Stimulated activated CD8-positive, alpha-beta memory T cell treated with anti-CD3 and anti-CD28 coated beads, Interleukin-15, amount 100 ng/mL, for 4 hours (primary cell): ENCODE measurements around the gene CA6.
"Not testable (repeated sequence)": the region's sequence is repeated elsewhere in the genome, so short reads cannot be mapped to it uniquely, and the experiment has no call there.

Experiments
- DNase-seq, 2 donors: peaks; one replicate each; pipeline ENCODE4 v3.0.0-alpha.2; 2020; ENCODE audit warnings: low read depth in 2 of 2

CA6 gene

GRCh38 chr1:8926707-8927694 lies 18.7 kb upstream of the CA6 start:
- DNase-seq, result no peak

DNA sequence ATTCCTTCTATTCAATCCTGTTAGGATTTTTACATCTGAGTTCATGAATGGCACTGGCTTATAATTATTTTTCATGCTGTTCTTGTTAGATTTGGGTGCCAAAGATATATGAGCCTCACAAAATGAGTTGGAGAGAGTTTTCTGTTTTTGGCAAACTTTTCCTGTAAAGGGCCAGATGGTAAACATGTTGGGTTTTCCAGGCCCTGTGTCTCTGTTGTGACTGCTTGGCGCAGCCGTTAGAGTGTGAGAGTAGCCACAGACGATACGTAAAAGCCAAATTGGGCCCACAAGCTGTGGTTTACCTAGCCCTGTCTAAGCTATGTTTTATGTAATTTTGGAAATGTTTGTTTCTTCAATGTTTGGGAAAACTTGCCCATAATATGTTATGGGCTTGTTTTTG lies 15.6 kb upstream of the CA6 start:
- DNase-seq, result no peak

DNA sequence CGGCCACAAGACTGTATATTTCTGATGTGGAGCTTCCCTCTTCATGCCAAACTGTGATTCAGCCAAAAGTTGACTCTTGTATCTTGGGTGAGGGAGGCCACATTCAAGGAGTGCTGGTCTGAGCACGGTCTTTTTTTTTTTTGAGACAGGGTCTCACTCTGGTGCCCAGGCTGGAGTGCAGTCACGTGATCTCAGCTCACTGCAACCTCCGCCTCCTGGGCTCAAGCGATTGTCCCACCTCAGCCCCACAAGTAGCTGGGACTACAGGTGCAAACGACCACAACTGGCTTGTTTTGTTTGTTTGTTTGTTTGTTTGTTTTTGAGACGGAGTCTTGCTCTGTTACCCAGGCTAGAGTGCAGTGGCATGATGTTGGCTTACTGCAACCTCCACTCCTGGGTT lies 8.6 kb upstream of the CA6 start:
- not testable (repeated sequence) for DNase-seq

GRCh38 chr1:8937701-8938100 lies 8.0 kb upstream of the CA6 start:
- DNase-seq, result no peak

DNA sequence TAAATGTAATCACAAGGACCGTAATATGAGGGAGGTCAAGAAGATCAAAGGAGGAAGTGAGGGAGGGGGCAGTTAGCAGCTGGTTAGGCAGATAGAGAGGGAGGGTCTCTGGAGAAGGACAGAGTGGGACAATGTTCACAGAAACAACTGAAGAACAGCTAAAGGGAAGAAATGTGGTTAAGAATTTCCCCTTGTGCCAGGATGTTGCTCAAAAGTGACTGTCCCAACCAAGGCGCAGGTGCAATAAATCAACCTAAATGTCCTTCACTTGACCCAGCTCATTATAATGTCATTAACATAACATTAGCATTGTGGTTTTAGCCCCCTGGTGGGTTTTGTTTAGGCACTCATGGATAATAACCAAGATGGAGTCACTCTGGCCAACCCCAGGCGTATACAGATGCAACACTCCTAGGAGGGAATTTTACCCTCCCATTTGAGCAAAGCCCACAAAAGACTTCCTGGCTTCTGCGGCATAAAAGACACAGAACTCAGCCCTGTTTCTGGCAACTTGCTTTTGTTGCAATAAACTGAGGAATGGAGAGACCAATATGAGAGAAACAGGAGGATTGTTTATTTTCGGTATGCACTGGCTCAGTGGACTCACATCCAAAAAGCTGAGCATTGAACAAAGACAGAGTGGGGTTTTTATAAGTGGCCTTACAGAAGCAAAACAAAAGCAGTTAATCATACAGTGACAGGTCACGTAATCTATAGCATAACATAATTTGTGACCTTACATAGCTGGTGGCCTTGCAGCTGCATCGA lies 7.3 kb upstream of the CA6 start:
- no peak for DNase-seq

DNA sequence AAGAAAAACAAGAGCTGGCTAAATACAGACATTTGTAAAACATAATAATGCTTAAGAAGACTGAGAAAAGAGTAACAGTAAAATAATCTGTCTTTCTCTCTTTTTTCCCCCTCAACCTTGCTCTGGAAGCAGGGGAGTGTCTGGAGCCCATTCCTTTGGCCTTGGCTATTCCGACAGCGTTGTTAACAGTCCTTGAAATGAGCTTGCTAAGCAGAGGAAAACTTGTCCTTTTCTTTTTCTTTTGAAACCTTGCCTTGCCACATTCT lies 6.7 kb upstream of the CA6 start:
- DNase-seq, result no peak

- no peak for DNase-seq
Observed at GRCh38 chr1:8939362-8939995, 6.2 kb upstream of the CA6 start.

GRCh38 chr1:8941906-8942305 lies 3.8 kb upstream of the CA6 start:
- DNase-seq, result no peak

GRCh38 chr1:8943498-8944405 lies 1.9 kb upstream of the CA6 start:
- no peak for DNase-seq

GRCh38 chr1:8947127-8947691 lies 1.5 kb downstream of the CA6 start:
- DNase-seq, result no peak

DNA sequence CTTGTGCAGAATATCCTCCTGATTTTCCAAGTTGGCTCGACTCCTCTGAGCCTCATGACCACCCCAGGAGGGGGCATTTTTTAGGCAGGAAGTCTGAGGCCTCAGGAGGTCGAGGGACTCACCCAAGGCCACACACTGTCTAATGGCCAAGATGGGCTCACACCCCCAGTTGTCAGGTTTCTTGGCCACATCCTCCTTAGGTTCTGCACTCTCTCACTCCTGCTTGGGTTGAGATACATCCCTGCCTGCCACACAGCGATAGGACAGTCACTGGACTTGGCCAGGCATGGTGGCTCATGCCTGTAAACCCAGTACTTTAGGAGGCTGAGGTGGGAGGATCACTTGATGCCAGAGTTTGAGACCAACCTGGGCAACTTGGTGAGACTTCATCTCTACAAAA lies 4.6 kb downstream of the CA6 start:
- DNase-seq, result no peak

GRCh38 chr1:8951231-8951630 lies 5.6 kb downstream of the CA6 start:
- no peak for DNase-seq

DNA sequence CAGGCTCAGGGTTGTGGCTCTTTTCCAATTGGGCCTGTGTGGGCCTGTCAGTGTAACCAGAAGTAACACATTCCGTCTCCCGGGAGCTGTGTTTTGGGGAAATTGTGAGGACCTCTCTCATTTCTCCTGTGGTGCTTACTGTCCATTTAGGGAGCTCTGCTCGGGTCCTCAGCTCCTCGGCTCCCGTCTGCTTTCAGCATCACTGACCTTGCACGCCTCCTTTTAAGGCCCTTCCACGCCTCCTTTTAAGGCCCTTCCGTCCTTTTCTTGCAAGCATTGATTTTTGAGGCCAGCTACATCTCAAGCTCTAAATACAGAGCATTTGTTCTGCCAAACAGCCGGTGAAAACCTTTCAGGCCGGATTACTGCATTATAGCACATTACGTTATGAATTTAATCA lies 9.7 kb downstream of the CA6 start:
- no peak for DNase-seq

- DNase-seq, result no peak
Observed at GRCh38 chr1:8956461-8957349, 11.0 kb downstream of the CA6 start.

GRCh38 chr1:8962812-8963530 lies 17.3 kb downstream of the CA6 start:
- DNase-seq, result no peak

- DNase-seq, result no peak
Observed at GRCh38 chr1:8963963-8964362, 18.3 kb downstream of the CA6 start.

GRCh38 chr1:8965121-8965820 lies 19.6 kb downstream of the CA6 start:
- no peak for DNase-seq

GRCh38 chr1:8966606-8967005 lies 20.9 kb downstream of the CA6 start:
- DNase-seq, result no peak

DNA sequence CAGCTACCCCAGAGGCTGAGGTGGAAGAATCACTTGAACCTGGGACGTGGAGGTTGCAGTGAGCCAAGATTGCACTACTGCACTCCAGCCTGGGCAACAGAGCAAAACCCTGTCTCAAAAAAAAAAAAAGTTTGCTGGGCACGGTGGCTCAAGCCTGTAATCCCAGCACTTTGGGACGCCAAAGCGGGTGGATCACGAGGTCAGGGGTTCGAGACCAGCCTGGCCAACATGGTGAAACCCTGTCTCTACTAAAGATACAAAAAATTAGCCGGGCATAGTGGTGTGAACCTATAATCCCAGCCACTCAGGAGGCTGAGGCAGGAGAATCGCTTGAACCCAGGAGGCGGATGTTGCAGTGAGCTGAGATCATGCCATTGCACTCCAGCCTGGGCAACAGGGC lies 23.2 kb downstream of the CA6 start:
- not testable (repeated sequence) for DNase-seq
